ENCODE data around the gene RGL2. TPM values are rescaled to one million over a fixed set of nuclear protein-coding genes. Genes with fewer than 3 reads are reported as not detected.
A peak's percentile ranks its signal among the peaks of the same experiment; 100 is the strongest.

RGL2 gene
- polyA plus RNA-seq, 1 donor (not counting 4 experiments of a cell fraction or from before 2014, with no cell fraction given): 33.6 TPM

DNA sequence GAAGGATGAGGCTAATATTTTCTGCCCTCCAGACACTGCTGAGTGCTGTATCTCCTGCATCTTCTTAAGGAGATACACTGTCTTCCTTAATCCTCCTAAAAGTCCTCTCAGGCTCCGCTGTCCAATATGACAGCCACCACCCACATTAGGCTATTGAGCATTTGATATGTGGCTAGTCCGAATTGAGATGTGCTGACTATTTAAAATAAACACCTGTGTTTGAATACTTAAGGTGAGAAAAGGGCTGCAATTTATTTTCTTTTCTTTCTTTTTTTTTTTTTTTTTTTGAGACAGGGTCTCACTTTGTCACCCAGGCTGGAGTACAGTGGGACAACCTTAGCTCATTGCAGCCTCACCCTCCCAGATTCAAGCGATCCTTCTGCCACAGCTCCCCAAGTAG lies 3.1 kb upstream of the RGL2 start:
- H4K20me1 ChIP-seq (ENCODE audit: control insufficient read depth, extremely low read depth, insufficient read depth, low read length): no peaks in the 10 kb centered on the region
- dilution Hi-C loops (cut with MboI; ENCODE audit: extremely low pct_ligation_motif_present, low sequenced_read_pairs): no loop called here
- no peak overlapping the region for H3K4me3 ChIP-seq (ENCODE audit: control insufficient read depth in 2 of 3, extremely low read depth in 1 of 3, insufficient read depth in 2 of 3, low read depth in 1 of 3, low read length in 3 of 3)
- no peaks in the 10 kb centered on the region for H3K9me3 ChIP-seq (ENCODE audit: control insufficient read depth, low read depth, low read length)
- FAIRE-seq (no peak), DNase-seq (ENCODE audit: low read depth, low spot score) (no peak)
- H3K4me2 ChIP-seq (ENCODE audit: control insufficient read depth, extremely low read depth, insufficient read depth, low read depth, low read length): no peak overlapping the region
- H3K27ac ChIP-seq (ENCODE audit: control insufficient read depth, insufficient read depth, low read length): no peak overlapping the region
- peaks cover 22 to 25% of the 10 kb centered on the region in 2 experiments for H3K36me3 ChIP-seq (ENCODE audit: control insufficient read depth in 2 of 2, extremely low read depth in 1 of 2, insufficient read depth in 2 of 2, low read length in 2 of 2)
- no peaks in the 10 kb centered on the region for H3K27me3 ChIP-seq (ENCODE audit: control insufficient read depth, extremely low read depth, insufficient read depth, low read length)
- H3K9me1 ChIP-seq (ENCODE audit: control insufficient read depth, extremely low read depth, insufficient read depth, low read length): no peaks in the 10 kb centered on the region
- H3K4me1 ChIP-seq (ENCODE audit: control insufficient read depth, extremely low read depth, insufficient read depth, low read length): peaks cover 12% of the 10 kb centered on the region
- H3K9ac ChIP-seq (ENCODE audit: control insufficient read depth, extremely low read depth, insufficient read depth, low read length): no peak overlapping the region
- no peak overlapping the region for H2AFZ ChIP-seq (ENCODE audit: control insufficient read depth, low read length)
- TF ChIP-seq, protein P1, sequence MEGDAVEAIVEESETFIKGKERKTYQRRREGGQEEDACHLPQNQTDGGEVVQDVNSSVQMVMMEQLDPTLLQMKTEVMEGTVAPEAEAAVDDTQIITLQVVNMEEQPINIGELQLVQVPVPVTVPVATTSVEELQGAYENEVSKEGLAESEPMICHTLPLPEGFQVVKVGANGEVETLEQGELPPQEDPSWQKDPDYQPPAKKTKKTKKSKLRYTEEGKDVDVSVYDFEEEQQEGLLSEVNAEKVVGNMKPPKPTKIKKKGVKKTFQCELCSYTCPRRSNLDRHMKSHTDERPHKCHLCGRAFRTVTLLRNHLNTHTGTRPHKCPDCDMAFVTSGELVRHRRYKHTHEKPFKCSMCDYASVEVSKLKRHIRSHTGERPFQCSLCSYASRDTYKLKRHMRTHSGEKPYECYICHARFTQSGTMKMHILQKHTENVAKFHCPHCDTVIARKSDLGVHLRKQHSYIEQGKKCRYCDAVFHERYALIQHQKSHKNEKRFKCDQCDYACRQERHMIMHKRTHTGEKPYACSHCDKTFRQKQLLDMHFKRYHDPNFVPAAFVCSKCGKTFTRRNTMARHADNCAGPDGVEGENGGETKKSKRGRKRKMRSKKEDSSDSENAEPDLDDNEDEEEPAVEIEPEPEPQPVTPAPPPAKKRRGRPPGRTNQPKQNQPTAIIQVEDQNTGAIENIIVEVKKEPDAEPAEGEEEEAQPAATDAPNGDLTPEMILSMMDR (optimal IDR thresholded peaks at IDR 0.05 in 1 of 3, IDR thresholded peaks at IDR 0.05 in 1 of 3, conservative IDR thresholded peaks at IDR 0.05 in 1 of 3; ENCODE audit: extremely low read depth in 1 of 3, insufficient read depth in 2 of 3, low read length in 3 of 3): no peak
- no peak for TF ChIP-seq EZH2 (IDR thresholded peaks at IDR 0.05; ENCODE audit: low read length)
- peaks cover 34% of the 10 kb centered on the region for H3K79me2 ChIP-seq (ENCODE audit: control insufficient read depth, insufficient read depth, low read length)

DNA sequence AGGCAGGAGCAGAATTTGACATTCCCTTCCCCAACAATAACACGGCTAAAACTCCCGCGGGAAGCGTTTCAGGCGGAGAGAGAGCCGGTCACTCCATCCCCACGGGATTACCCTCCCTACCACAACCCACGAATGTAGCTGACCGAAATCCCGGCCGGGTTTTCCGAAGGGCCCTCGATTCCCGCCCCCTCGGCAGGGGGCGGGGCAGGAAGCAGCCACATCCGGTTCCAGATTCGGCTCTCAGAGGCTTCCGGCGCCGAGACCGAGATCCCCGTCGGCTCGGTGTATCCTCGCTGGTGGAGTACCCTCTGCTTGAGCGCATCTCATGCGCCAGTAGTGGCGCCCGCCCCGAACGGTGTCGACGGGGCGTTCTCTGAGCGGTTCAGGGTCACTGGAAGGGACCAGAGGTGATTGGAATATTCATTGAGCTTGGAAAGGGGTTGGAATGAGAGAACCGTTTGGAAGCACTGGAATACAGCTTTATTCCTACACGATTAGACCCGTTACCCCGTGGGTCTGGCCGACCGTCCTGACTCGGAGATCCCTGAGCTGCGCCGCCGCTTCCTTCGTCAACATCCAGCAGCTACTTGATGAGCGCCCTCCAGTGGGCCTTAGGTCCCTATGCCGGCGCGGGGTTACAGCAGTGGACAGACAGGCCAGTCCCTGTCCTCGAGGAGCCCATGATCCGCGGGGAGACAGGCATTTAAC lies 649 bp upstream of the RGL2 start:
- Histone ChIP-seq H3K9me3 (ENCODE audit: control insufficient read depth, low read depth, low read length) (no peaks in the 10 kb centered on the region), H4K20me1 (ENCODE audit: control insufficient read depth, extremely low read depth, insufficient read depth, low read length) (no peaks in the 10 kb centered on the region), H2AFZ (ENCODE audit: control insufficient read depth, low read length) (peak overlapping the region; percentile 64), H3K27me3 (ENCODE audit: control insufficient read depth, extremely low read depth, insufficient read depth, low read length) (no peaks in the 10 kb centered on the region), H3K36me3 (ENCODE audit: control insufficient read depth in 2 of 2, extremely low read depth in 1 of 2, insufficient read depth in 2 of 2, low read length in 2 of 2) (peaks cover 18 to 29% of the 10 kb centered on the region in 2 experiments), H3K4me1 (ENCODE audit: control insufficient read depth, extremely low read depth, insufficient read depth, low read length) (peaks cover 14% of the 10 kb centered on the region), H3K79me2 (ENCODE audit: control insufficient read depth, insufficient read depth, low read length) (peaks cover 24% of the 10 kb centered on the region), H3K4me3 (ENCODE audit: control insufficient read depth in 2 of 3, extremely low read depth in 1 of 3, insufficient read depth in 2 of 3, low read depth in 1 of 3, low read length in 3 of 3) (peak overlapping the region; percentile 70 to 93 (median 91)), H3K9me1 (ENCODE audit: control insufficient read depth, extremely low read depth, insufficient read depth, low read length) (no peaks in the 10 kb centered on the region), H3K9ac (ENCODE audit: control insufficient read depth, extremely low read depth, insufficient read depth, low read length) (peak overlapping the region; percentile 88), H3K27ac (ENCODE audit: control insufficient read depth, insufficient read depth, low read length) (peak overlapping the region; percentile 89), H3K4me2 (ENCODE audit: control insufficient read depth, extremely low read depth, insufficient read depth, low read depth, low read length) (peak overlapping the region; percentile 89)
- TF ChIP-seq EZH2 (IDR thresholded peaks at IDR 0.05; ENCODE audit: low read length): no peak
- TF ChIP-seq, protein P1 (optimal IDR thresholded peaks at IDR 0.05 in 1 of 3, IDR thresholded peaks at IDR 0.05 in 1 of 3, conservative IDR thresholded peaks at IDR 0.05 in 1 of 3; ENCODE audit: extremely low read depth in 1 of 3, insufficient read depth in 2 of 3, low read length in 3 of 3): peak in 2 of 3 experiments; percentile 70 to 85
- FAIRE-seq: peak; percentile 44
- DNase-seq (ENCODE audit: low read depth, low spot score): no peak
- dilution Hi-C loops (cut with MboI; ENCODE audit: extremely low pct_ligation_motif_present, low sequenced_read_pairs): no loop called here
